Mucosa of rectum (tissue), 2 donors: Measurements from ENCODE around the gene RPL29.
"Not testable (repeated sequence)": the region's sequence is repeated elsewhere in the genome, so short reads cannot be mapped to it uniquely, and the experiment has no call there.

Source experiments
- H3K27ac ChIP-seq, 2 donors: one replicate each; pipeline ENCODE4 v1.7.0; 2013; ENCODE audit warnings: inconsistent platforms in 2 of 2, low read depth in 2 of 2, low read length in 2 of 2
- H3K27me3 ChIP-seq, 2 donors: one replicate each; pipeline ENCODE4 v1.7.0; 2013; ENCODE audit warnings: low read length in 2 of 2; ENCODE audit not compliant: control insufficient read depth in 2 of 2, insufficient read depth in 2 of 2
- H3K36me3 ChIP-seq, 2 donors: one replicate each; pipeline ENCODE4 v1.7.0; 2013; ENCODE audit warnings: low read length in 2 of 2; ENCODE audit not compliant: control insufficient read depth in 2 of 2, insufficient read depth in 2 of 2
- H3K4me1 ChIP-seq, 2 donors: one replicate each; pipeline ENCODE4 v1.7.0; 2013; ENCODE audit warnings: low read length in 2 of 2, mild to moderate bottlenecking in 1 of 2; ENCODE audit not compliant: control insufficient read depth in 2 of 2, insufficient read depth in 2 of 2
- H3K4me3 ChIP-seq, 2 donors: one replicate each; pipeline ENCODE4 v1.7.0; 2013; ENCODE audit warnings: low read length in 2 of 2
- H3K9ac ChIP-seq, 2 donors: one replicate each; pipeline ENCODE4 v1.7.0; 2013; ENCODE audit warnings: low read length in 2 of 2, low read depth in 1 of 2, mild to moderate bottlenecking in 1 of 2
- H3K9me3 ChIP-seq, 2 donors: one replicate each; pipeline ENCODE4 v1.7.0; 2013; ENCODE audit warnings: low read length in 2 of 2; ENCODE audit not compliant: control insufficient read depth in 2 of 2
- donor health status: healthy.
- donor health status: Normal muscosa, but diverticular disease.

RPL29 gene

GRCh38 chr3:51995346-51996163 is at the start of gene RPL29:
Gene RPL29 (minus strand): TSS chr3:51995895. CDS start chr3:51995461, 434 bp downstream.
- Histone ChIP-seq H3K27ac (peak within 1 kb of the TSS; percentile 82 to 86), H3K9ac (peak within 1 kb of the TSS; percentile 91 to 99), H3K4me1 (peaks cover 9 to 11% of the 10 kb centered on the region in 2 donors)

GRCh38 chr3:52044869-52045619 is 49.3 kb upstream of the RPL29 start:
- Histone ChIP-seq H3K4me1 (no peaks in the 10 kb centered on the region), H3K4me3 (no peak overlapping the region), H3K9me3 (no peaks in the 10 kb centered on the region), H3K27me3 (peaks cover 0 to 2% of the 10 kb centered on the region in 2 donors), H3K9ac (no peak overlapping the region), H3K36me3 (peaks cover 10% of the 10 kb centered on the region in 2 donors), H3K27ac (no peak overlapping the region)

More at GRCh38 chr3:51995346-51996163, at the start of gene RPL29:
- Histone ChIP-seq H3K4me3 (peak within 1 kb of the TSS; percentile 83 to 100), H3K36me3 (peaks cover 15 to 18% of the 10 kb centered on the region in 2 donors), H3K27me3 (no peaks in the 10 kb centered on the region), H3K9me3 (no peaks in the 10 kb centered on the region)

GRCh38 chr3:52043750-52044149 is 48.1 kb upstream of the RPL29 start:
- no peak overlapping the region for H3K9ac ChIP-seq
- H3K27ac ChIP-seq = no peak overlapping the region
- no peaks in the 10 kb centered on the region for H3K4me1 ChIP-seq
- no peak overlapping the region for H3K4me3 ChIP-seq
- no peaks in the 10 kb centered on the region for H3K9me3 ChIP-seq
- H3K27me3 ChIP-seq = peaks cover 4 to 8% of the 10 kb centered on the region in 2 donors
- H3K36me3 ChIP-seq = no peaks in the 10 kb centered on the region

- H3K4me3 ChIP-seq, H3K27me3 ChIP-seq, H3K9ac ChIP-seq, H3K36me3 ChIP-seq, H3K4me1 ChIP-seq, H3K27ac ChIP-seq, H3K9me3 ChIP-seq: not testable (repeated sequence)
Measured at GRCh38 chr3:52043039-52043438, 47.3 kb upstream of the RPL29 start.

GRCh38 chr3:52041118-52041731 is 45.5 kb upstream of the RPL29 start:
- Histone ChIP-seq H3K36me3 (no peaks in the 10 kb centered on the region), H3K27ac (no peak overlapping the region), H3K4me3 (no peak overlapping the region), H3K4me1 (no peaks in the 10 kb centered on the region), H3K27me3 (peaks cover 4 to 8% of the 10 kb centered on the region in 2 donors), H3K9me3 (no peaks in the 10 kb centered on the region), H3K9ac (no peak overlapping the region)

- no peaks in the 10 kb centered on the region for H3K36me3 ChIP-seq
- no peak overlapping the region for H3K4me3 ChIP-seq
- no peaks in the 10 kb centered on the region for H3K4me1 ChIP-seq
- H3K9ac ChIP-seq = no peak overlapping the region
- no peak overlapping the region for H3K27ac ChIP-seq
- H3K27me3 ChIP-seq = peaks cover 4 to 8% of the 10 kb centered on the region in 2 donors
- no peaks in the 10 kb centered on the region for H3K9me3 ChIP-seq
Measured at GRCh38 chr3:52040600-52040999, 44.9 kb upstream of the RPL29 start.

- Histone ChIP-seq H3K4me1 (no peaks in the 10 kb centered on the region), H3K9me3 (no peaks in the 10 kb centered on the region), H3K27me3 (peaks cover 4 to 8% of the 10 kb centered on the region in 2 donors), H3K9ac (no peak overlapping the region), H3K36me3 (no peaks in the 10 kb centered on the region), H3K4me3 (no peak overlapping the region), H3K27ac (no peak overlapping the region)
Measured at GRCh38 chr3:52039846-52040245, 44.2 kb upstream of the RPL29 start.

GRCh38 chr3:52039426-52039825 is 43.7 kb upstream of the RPL29 start:
- H3K9ac ChIP-seq = no peak overlapping the region

GRCh38 chr3:52038227-52038626 is 42.5 kb upstream of the RPL29 start:
- no peaks in the 10 kb centered on the region for H3K36me3 ChIP-seq
- no peak overlapping the region for H3K27ac ChIP-seq
- no peak overlapping the region for H3K4me3 ChIP-seq
- H3K9me3 ChIP-seq = no peaks in the 10 kb centered on the region
- H3K27me3 ChIP-seq = peaks cover 4 to 8% of the 10 kb centered on the region in 2 donors
- no peak overlapping the region for H3K9ac ChIP-seq
- H3K4me1 ChIP-seq = no peaks in the 10 kb centered on the region

More at GRCh38 chr3:52039426-52039825, 43.7 kb upstream of the RPL29 start:
- Histone ChIP-seq H3K27ac (no peak overlapping the region), H3K27me3 (peaks cover 4 to 8% of the 10 kb centered on the region in 2 donors), H3K9me3 (no peaks in the 10 kb centered on the region), H3K4me3 (no peak overlapping the region), H3K36me3 (no peaks in the 10 kb centered on the region), H3K4me1 (no peaks in the 10 kb centered on the region)

GRCh38 chr3:52037291-52037690 is 41.6 kb upstream of the RPL29 start:
- Histone ChIP-seq H3K27me3 (peaks cover 4 to 8% of the 10 kb centered on the region in 2 donors), H3K27ac (no peak overlapping the region), H3K36me3 (no peaks in the 10 kb centered on the region), H3K9ac (no peak overlapping the region), H3K4me1 (no peaks in the 10 kb centered on the region), H3K4me3 (no peak overlapping the region), H3K9me3 (no peaks in the 10 kb centered on the region)
